SK-N-MC (cell line): ENCODE measurements around the gene ASIC2.

ENCODE experiments used
- EZH2 ChIP-seq: fragments of 200-600 bp; sonication (generic); IDR thresholded peaks from one replicate; pipeline ENCODE4 v1.6.1; 2017; ENCODE audit warnings: antibody characterized with exemption
- FOXP2 ChIP-seq: optimal IDR thresholded peaks from 2 replicates; pipeline ENCODE3; 2011; ENCODE audit warnings: mild to moderate bottlenecking, moderate library complexity; ENCODE audit not compliant: insufficient read depth; ENCODE audit errors: extremely low read length, control extremely low read depth
- POLR2AphosphoS5 ChIP-seq: IDR thresholded peaks from 2 replicates; pipeline ENCODE4 v1.6.1; 2012; ENCODE audit warnings: mild to moderate bottlenecking, low read depth, low read length, borderline replicate concordance

DNA sequence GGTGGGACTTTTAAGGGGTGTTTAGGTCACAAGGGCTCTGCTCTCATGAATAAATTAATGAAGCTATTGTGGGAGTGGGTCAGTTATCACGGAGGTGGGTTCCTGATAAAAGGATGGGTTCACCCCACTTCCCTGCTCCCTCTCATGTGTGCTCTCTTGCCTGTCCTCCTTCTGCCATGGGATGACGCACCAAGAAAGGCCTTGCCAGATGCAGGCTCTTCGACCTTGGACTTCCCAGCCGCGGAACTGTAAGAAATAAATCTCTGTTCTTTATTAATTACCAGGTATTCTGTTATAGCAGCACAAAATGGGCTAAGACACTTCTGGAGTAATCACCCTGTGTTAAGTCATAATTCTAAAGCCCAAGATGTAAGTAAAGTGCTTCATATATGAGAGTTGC lies 141.5 kb downstream of the ASIC2 start:
- TF ChIP-seq POLR2AphosphoS5 (no peak), EZH2 (no peak), FOXP2 (no peak)
